Transverse colon (tissue), 4 donors: ENCODE measurements around the gene OR9A2. TPM values are rescaled to one million over a fixed set of nuclear protein-coding genes. Genes with fewer than 3 reads are reported as not detected.

ENCODE experiments used
- DNase-seq: peaks from one replicate; pipeline ENCODE4 v3.0.0-alpha.2; 2019
- H3K27ac ChIP-seq, 4 donors: fragments of 200-600 bp; sonication (generic); 2 replicates each; pipeline ENCODE4 v1.5.1; 2016 to 2018; ENCODE audit warnings: inconsistent platforms in 4 of 4
- H3K27me3 ChIP-seq: fragments of 200-600 bp; sonication (generic); 2 replicates; pipeline ENCODE4 v1.5.1; 2017; ENCODE audit warnings: inconsistent platforms
- H3K36me3 ChIP-seq, 4 donors: fragments of 200-600 bp; sonication (generic); 2 replicates each; pipeline ENCODE4 v1.5.1; 2017 to 2019; ENCODE audit warnings: inconsistent platforms in 4 of 4
- H3K4me1 ChIP-seq, 4 donors: fragments of 200-600 bp; sonication (generic); 2 replicates each; pipeline ENCODE4 v1.5.1; 2017 to 2020; ENCODE audit warnings: inconsistent platforms in 4 of 4
- H3K4me3 ChIP-seq, 4 donors: fragments of 200-600 bp; sonication (generic); 1 replicate in 1 of 4; 2 replicates in 3 of 4; pipeline versions ENCODE4 v1.5.1 to v1.6.1; 2017 to 2019; ENCODE audit warnings: inconsistent platforms in 4 of 4
- H3K9me3 ChIP-seq, 2 donors: fragments of 200-600 bp; sonication (generic); 2 replicates each; pipeline ENCODE4 v1.5.1; 2017 to 2019; ENCODE audit warnings: inconsistent platforms in 2 of 2
- CTCF ChIP-seq, 5 experiments: fragments of 200-600 bp in 3 of 5; fragments of 450-650 bp in 2 of 5; sonication (generic) in 3 of 5; IDR thresholded peaks; 1 replicate in 2 of 5; 2 replicates in 3 of 5; pipeline ENCODE4 v1.5.1; 2016 to 2017; ENCODE audit warnings: antibody characterized with exemption in 5 of 5, inconsistent platforms in 3 of 5, mild to moderate bottlenecking in 2 of 5, moderate library complexity in 1 of 5
- EP300 ChIP-seq: sonication (generic); formaldehyde crosslinking; IDR thresholded peaks from one replicate; pipeline ENCODE4 v1.6.1; 2017; ENCODE audit warnings: antibody characterized with exemption, low read depth
- POLR2A ChIP-seq: fragments of 450-650 bp; IDR thresholded peaks from one replicate; pipeline ENCODE4 v1.6.1; 2016; ENCODE audit warnings: antibody characterized with exemption, mild to moderate bottlenecking, moderate library complexity
- POLR2AphosphoS5 ChIP-seq, 3 donors: sonication (generic); formaldehyde crosslinking; IDR thresholded peaks; one replicate each; pipeline ENCODE4 v1.6.1; 2016; ENCODE audit warnings: antibody characterized with exemption in 3 of 3
- WGBS, 2 donors: methylation state at CpG; one replicate each; pipeline ENCODE4 v1.1.5; 2018; ENCODE audit warnings: low coverage in 1 of 2; 5-methylcytosine and 5-hydroxymethylcytosine counted together
- in situ Hi-C, 4 donors: fragments of 200-750 bp; cut with MboI; loops; one replicate each; pipeline versions ENCODE4 v1.15.0 to v1.15.1; 2017; ENCODE audit warnings: low sequenced_read_pairs in 3 of 4, low pct_ligation_motif_present in 1 of 4, low pct_unique_long_range_greater_than_20kb in 1 of 4
- intact Hi-C: fragments of 100-400 bp; cut with DNase I; formaldehyde crosslinking; loops from one replicate; pipeline ENCODE4 v1.15.1; 2023; ENCODE audit warnings: low total_unique reads
- total RNA-seq, 4 donors: library from RNA; depleted of rRNA; stranded (reverse); fragments of >200 nt; gene quantifications; one replicate each; pipeline ENCODE4 v1.1.0, GENCODE V29; 2016

Gene OR9A2
- not detected for total RNA-seq

GRCh38 chr7:143027032-143027431 lies at the start of gene OR9A2:
OR9A2 (minus strand) TSS chr7:143027132; CDS start chr7:143027132, 0 bp downstream.
- Histone ChIP-seq H3K9me3 (no peaks in the 10 kb centered on the region), H3K4me1 (no peaks in the 10 kb centered on the region), H3K4me3 (no peak within 1 kb of the TSS), H3K27ac (no peak within 1 kb of the TSS), H3K36me3 (no peaks in the 10 kb centered on the region), H3K27me3 (no peaks in the 10 kb centered on the region)
- no peak for DNase-seq
- intact Hi-C loops (no loop called here), in situ Hi-C loops (no loop called here)
- TF ChIP-seq CTCF (IDR thresholded peaks at IDR 0.05) (no peak), EP300 (no peak), POLR2A (no peak), POLR2AphosphoS5 (IDR thresholded peaks at IDR 0.05) (no peak)
- 80 to 100% methylated on average over 1 of the region's 1 CpG for WGBS, 2 donors

- Histone ChIP-seq H3K4me3 (no peak overlapping the region), H3K27ac (no peak overlapping the region), H3K27me3 (no peaks in the 10 kb centered on the region), H3K9me3 (no peaks in the 10 kb centered on the region), H3K4me1 (no peaks in the 10 kb centered on the region), H3K36me3 (no peaks in the 10 kb centered on the region)
- intact Hi-C loops (loop anchor here (5.0 kb wide), 1 partner anchor 807 kb away; no protein-coding TSS in a partner anchor), in situ Hi-C loops (no loop called here)
- DNase-seq = no peak
- TF ChIP-seq EP300 (no peak), POLR2AphosphoS5 (IDR thresholded peaks at IDR 0.05) (no peak), POLR2A (no peak), CTCF (IDR thresholded peaks at IDR 0.05) (no peak)
Observed at GRCh38 chr7:143074141-143074540, 47.2 kb upstream of the OR9A2 start.

GRCh38 chr7:143073556-143073955 lies 46.6 kb upstream of the OR9A2 start:
- TF ChIP-seq POLR2A = no peak
- no peak overlapping the region for H3K4me3 ChIP-seq
- intact Hi-C loops (loop anchor here (5.0 kb wide), 1 partner anchor 806 kb away; no protein-coding TSS in a partner anchor), in situ Hi-C loops (no loop called here)
- H3K27ac ChIP-seq = no peak overlapping the region
- no peaks in the 10 kb centered on the region for H3K9me3 ChIP-seq
- H3K4me1 ChIP-seq = no peaks in the 10 kb centered on the region
- WGBS, 2 donors = 70 to 75% methylated on average over 3 of the region's 3 CpGs
- no peak for DNase-seq
- no peaks in the 10 kb centered on the region for H3K36me3 ChIP-seq
- no peaks in the 10 kb centered on the region for H3K27me3 ChIP-seq

- Histone ChIP-seq H3K4me1 (no peaks in the 10 kb centered on the region), H3K9me3 (no peaks in the 10 kb centered on the region), H3K4me3 (no peak overlapping the region), H3K36me3 (no peaks in the 10 kb centered on the region), H3K27ac (no peak overlapping the region), H3K27me3 (no peaks in the 10 kb centered on the region)
- no peak for DNase-seq
- in situ Hi-C loops (no loop called here), intact Hi-C loops (loop anchor here (5.0 kb wide), 1 partner anchor 803 kb away; no protein-coding TSS in a partner anchor)
- WGBS, 2 donors = 70 to 79% methylated on average over 2 to 6 of the region's 6 CpGs
- TF ChIP-seq CTCF (IDR thresholded peaks at IDR 0.05) (no peak), EP300 (no peak), POLR2AphosphoS5 (IDR thresholded peaks at IDR 0.05) (no peak), POLR2A (no peak)
Observed at GRCh38 chr7:143069912-143070500, 43.1 kb upstream of the OR9A2 start.

GRCh38 chr7:143068446-143068845 lies 41.5 kb upstream of the OR9A2 start:
- in situ Hi-C loops = no loop called here
- H3K4me3 ChIP-seq = no peak overlapping the region
- 65% methylated on average over 2 of the region's 2 CpGs; no CpG with 5 or more reads in 1 of the 2 donors for WGBS, 2 donors
- TF ChIP-seq CTCF (IDR thresholded peaks at IDR 0.05) = no peak
- TF ChIP-seq EP300 = no peak
- no peak for TF ChIP-seq POLR2A
- TF ChIP-seq POLR2AphosphoS5 (IDR thresholded peaks at IDR 0.05) = no peak
- no peaks in the 10 kb centered on the region for H3K27me3 ChIP-seq
- no peaks in the 10 kb centered on the region for H3K36me3 ChIP-seq
- intact Hi-C loops = no loop called here
- no peak overlapping the region for H3K27ac ChIP-seq
- no peaks in the 10 kb centered on the region for H3K4me1 ChIP-seq
- DNase-seq = no peak
- no peaks in the 10 kb centered on the region for H3K9me3 ChIP-seq
